Activated T-cell treated with anti-CD3 and anti-CD28 coated beads, Interleukin-2, amount 50 U/mL, for 24 hours (primary cell): Measurements from ENCODE around the gene CALM3.

Source experiments
- DNase-seq: peaks from one replicate; pipeline ENCODE4 v3.0.0-alpha.2; 2020
- H3K27ac Mint-ChIP-seq: 2 replicates; pipeline ENCODE4 v1.8.0; 2020; ENCODE audit warnings: mild to moderate bottlenecking, mixed read lengths
- H3K27me3 Mint-ChIP-seq: 2 replicates; pipeline ENCODE4 v1.8.0; 2020; ENCODE audit warnings: mixed read lengths
- H3K36me3 Mint-ChIP-seq: 2 replicates; pipeline ENCODE4 v1.8.0; 2020; ENCODE audit warnings: low read depth, mixed read lengths
- H3K4me1 Mint-ChIP-seq: 2 replicates; pipeline ENCODE4 v1.8.0; 2020; ENCODE audit warnings: low read depth, mixed read lengths
- H3K4me3 Mint-ChIP-seq: 2 replicates; pipeline ENCODE4 v1.8.0; 2020; ENCODE audit warnings: mild to moderate bottlenecking, moderate library complexity, mixed read lengths
- H3K9me3 Mint-ChIP-seq: 2 replicates; pipeline ENCODE4 v1.8.0; 2020; ENCODE audit warnings: mixed read lengths

Gene CALM3

DNA sequence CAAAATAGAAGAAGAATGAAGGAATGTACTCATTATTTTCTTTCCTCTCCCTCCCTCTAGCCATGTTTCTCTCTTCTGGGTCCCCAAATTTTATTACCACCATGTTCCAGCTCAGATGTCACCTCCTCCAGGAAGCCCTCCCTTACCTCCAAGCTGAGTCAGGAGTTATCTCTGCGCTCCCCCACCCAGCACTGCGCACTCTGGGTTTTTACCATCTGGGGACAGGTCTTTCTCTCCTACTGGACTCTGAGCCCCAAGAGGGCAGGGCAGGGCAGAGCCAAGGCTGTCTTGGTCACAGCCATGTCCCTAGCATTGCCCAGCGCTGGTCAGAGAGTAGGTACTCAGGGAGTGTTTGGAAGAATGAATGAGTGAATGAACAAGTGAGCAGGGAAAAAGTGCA, 32.0 kb downstream of the CALM3 start:
- Mint-ChIP-seq H3K9me3 (no peaks in the 10 kb centered on the region), H3K27me3 (no peaks in the 10 kb centered on the region), H3K27ac (peak overlapping the region; percentile 72), H3K36me3 (no peaks in the 10 kb centered on the region), H3K4me1 (peaks cover 23% of the 10 kb centered on the region), H3K4me3 (peak overlapping the region; percentile 75)
- no peak for DNase-seq

DNA sequence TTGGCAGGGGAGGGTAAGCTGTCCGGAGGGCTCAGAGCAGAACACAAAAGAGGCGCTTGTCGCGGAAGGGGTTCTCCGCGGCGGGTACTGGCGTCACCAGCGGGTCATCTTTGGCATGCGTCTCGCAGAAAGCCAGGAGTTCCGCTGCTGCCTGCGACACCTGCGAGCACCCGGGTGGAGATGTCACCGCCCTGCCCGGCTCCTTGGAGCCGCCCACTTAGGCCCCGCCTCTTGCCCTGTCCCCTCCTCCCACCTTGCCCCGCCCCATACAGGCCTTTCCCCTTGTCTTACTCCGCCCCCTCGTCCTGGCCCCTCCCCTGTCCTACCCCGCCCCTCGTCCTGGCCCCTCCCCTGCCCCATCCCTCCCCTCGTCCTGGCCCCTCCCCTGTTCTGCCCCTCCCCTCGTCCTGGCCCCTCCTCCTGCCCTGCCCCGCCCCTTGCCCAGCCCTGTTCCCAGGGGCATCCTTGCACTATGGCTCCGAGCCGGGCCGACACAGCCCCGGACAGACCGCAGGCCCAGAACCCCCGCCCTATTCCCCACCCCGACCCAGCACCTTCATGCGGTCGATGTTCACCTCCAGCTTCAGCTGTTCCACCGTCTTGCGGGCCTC, 33.0 kb downstream of the CALM3 start:
- peak overlapping the region; percentile 75 for H3K4me3 Mint-ChIP-seq
- H3K36me3 Mint-ChIP-seq = no peaks in the 10 kb centered on the region
- H3K27ac Mint-ChIP-seq = peak overlapping the region; percentile 72
- DNase-seq = peak; percentile 97
- H3K4me1 Mint-ChIP-seq = peaks cover 20% of the 10 kb centered on the region
- no peaks in the 10 kb centered on the region for H3K9me3 Mint-ChIP-seq
- H3K27me3 Mint-ChIP-seq = no peaks in the 10 kb centered on the region

- no peak for DNase-seq
- Mint-ChIP-seq H3K9me3 (no peaks in the 10 kb centered on the region), H3K27me3 (no peaks in the 10 kb centered on the region), H3K4me1 (peaks cover 22% of the 10 kb centered on the region), H3K36me3 (no peaks in the 10 kb centered on the region), H3K27ac (no peak overlapping the region), H3K4me3 (peak overlapping the region; percentile 60)
Observed at GRCh38 chr19:46634656-46635218, 33.6 kb downstream of the CALM3 start.

- Mint-ChIP-seq H3K27ac (no peak within 1 kb of the TSS), H3K27me3 (peaks cover 8% of the 10 kb centered on the region), H3K36me3 (no peaks in the 10 kb centered on the region), H3K4me3 (peak within 1 kb of the TSS; percentile 44), H3K4me1 (peaks cover 24% of the 10 kb centered on the region), H3K9me3 (no peaks in the 10 kb centered on the region)
- peak; percentile 47 for DNase-seq
Observed at GRCh38 chr19:46635920-46636761, 35.0 kb downstream of the CALM3 start, which contains the start of gene GNG8. TSS of gene GNG8 (minus strand) at chr19:46636202. CDS start at chr19:46634682, 1,520 bp downstream.

DNA sequence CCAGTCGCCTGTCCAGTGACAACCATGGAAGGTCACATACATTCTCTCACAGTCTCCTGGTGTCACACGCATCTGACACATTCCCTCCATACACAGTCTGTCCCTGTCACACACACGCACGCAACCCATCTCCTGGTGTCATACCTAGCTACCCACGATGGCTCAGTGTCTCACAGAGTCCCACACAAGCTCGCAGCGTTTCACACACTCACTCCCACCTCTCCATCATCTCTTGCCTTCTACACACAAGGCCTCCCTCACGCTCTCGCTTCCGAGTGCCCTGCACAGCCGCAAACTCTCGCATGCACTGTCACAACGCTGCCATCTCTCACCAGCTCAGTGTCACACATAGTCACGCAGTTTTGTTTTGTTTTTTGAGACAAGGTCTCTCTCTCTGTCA, 36.1 kb downstream of the CALM3 start:
- DNase-seq = no peak
- no peaks in the 10 kb centered on the region for H3K36me3 Mint-ChIP-seq
- no peaks in the 10 kb centered on the region for H3K9me3 Mint-ChIP-seq
- no peak overlapping the region for H3K27ac Mint-ChIP-seq
- H3K4me3 Mint-ChIP-seq = no peak overlapping the region
- H3K27me3 Mint-ChIP-seq = peaks cover 11% of the 10 kb centered on the region
- peaks cover 24% of the 10 kb centered on the region for H3K4me1 Mint-ChIP-seq

DNA sequence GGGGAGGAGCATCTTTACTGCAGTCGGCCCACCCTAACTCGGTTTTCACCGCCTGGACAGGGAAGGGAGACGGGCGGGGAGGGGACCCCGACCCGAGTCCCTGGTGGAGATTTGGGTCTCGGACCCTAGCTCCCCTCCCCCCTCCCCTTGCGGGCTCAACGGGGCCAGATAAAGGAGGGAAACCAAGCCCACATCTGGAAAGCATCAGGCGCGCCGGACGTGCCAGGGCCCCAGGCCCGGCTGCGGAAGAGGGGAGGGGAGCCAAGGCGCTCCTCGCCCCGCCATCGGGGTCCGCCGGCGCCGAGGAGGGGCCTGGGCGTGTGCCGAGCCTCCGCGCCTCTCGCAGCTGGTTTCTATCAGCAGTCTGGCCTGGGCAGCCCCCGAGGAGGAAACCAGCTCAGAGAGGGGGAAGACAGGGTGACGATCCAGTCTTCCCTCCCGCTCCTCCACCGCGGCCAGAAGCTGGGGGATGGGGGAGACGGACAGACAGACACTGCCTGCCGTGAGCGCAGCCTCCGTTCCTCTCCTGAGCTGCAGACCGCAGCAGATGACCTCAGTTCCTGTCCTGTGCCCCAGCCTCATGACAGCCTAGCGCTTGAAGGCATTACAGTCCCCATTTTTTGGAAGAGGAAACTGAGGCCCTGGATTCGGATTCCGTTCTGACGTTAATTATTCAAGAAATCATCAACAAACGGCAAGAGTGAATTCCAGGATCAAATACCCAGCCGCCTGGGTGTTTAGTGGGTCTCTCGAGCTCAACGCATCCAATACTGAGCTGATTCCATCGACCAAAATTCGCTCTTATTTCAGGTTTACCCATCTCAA, 38.4 kb downstream of the CALM3 start:
- Mint-ChIP-seq H3K27ac (no peak overlapping the region), H3K4me3 (no peak overlapping the region), H3K4me1 (peaks cover 11% of the 10 kb centered on the region), H3K27me3 (peaks cover 11% of the 10 kb centered on the region), H3K9me3 (no peaks in the 10 kb centered on the region), H3K36me3 (no peaks in the 10 kb centered on the region)
- DNase-seq = peak; percentile 49

DNA sequence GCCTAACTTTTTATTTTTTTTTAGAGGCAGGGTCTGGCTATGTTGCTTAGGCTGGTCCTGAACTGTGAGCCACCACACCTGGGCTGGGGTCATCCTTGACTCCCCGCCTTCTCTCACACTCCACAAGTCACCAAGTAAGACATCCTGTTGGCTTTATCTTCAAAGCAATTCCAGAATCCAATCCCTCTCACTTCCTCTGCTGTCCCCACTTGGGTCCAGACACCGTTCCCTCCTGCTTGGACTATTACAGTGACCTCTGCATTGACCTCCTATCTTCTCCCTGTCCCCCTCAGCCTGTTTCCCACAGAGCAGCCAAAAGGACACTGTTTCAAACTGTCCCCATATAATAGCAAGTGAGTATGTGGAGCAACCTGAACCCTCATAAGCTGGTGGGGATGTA, 39.5 kb downstream of the CALM3 start:
- DNase-seq = no peak
- no peak overlapping the region for H3K27ac Mint-ChIP-seq
- no peaks in the 10 kb centered on the region for H3K9me3 Mint-ChIP-seq
- H3K4me1 Mint-ChIP-seq = peaks cover 6% of the 10 kb centered on the region
- no peak overlapping the region for H3K4me3 Mint-ChIP-seq
- H3K27me3 Mint-ChIP-seq = peaks cover 13% of the 10 kb centered on the region
- no peaks in the 10 kb centered on the region for H3K36me3 Mint-ChIP-seq

DNA sequence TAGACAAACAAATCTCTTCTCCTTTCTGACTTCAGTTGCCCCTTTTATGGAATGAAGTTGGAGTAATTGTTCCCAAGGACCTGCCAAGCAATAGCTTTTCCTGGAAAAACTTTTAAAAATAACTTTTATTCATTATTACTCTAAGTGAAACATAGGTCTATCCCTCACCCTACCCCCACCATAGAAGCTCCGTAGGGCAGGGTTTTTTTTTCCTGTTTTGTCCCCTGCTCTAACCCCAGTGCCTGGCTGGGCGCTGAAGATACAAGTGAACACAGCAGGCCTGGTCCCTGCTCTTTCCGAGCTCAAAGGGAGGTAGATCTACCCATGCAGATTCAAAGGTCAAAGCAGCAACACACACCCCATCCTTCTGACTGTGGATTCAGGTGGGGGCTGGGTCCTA, 43.6 kb downstream of the CALM3 start:
- DNase-seq = no peak
- Mint-ChIP-seq H3K27me3 (peaks cover 31% of the 10 kb centered on the region), H3K4me1 (peaks cover 8% of the 10 kb centered on the region), H3K36me3 (no peaks in the 10 kb centered on the region), H3K9me3 (no peaks in the 10 kb centered on the region), H3K4me3 (no peak overlapping the region), H3K27ac (no peak overlapping the region)

DNA sequence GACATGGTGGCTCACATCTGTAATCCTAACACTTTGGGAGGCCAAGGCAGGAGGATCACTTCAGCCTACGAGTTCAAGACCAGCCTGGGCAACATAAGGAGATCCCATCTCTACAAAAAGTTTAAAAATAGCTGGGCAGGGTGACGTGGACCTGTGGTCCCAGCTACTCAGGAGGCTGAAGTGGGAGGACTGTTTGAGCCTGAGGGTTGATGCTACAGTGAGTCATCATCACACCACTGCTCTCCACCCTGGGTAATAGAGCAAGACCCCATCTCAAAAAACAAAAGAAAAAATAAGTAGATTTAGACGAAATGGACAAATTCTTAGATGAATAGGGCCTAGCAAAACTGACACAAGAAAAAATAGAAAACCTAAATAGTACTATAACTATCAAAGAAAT, 45.3 kb downstream of the CALM3 start:
- no peak overlapping the region for H3K27ac Mint-ChIP-seq
- DNase-seq = no peak
- peaks cover 36% of the 10 kb centered on the region for H3K27me3 Mint-ChIP-seq
- H3K4me1 Mint-ChIP-seq = peaks cover 8% of the 10 kb centered on the region
- no peak overlapping the region for H3K4me3 Mint-ChIP-seq
- no peaks in the 10 kb centered on the region for H3K9me3 Mint-ChIP-seq
- H3K36me3 Mint-ChIP-seq = no peaks in the 10 kb centered on the region

DNA sequence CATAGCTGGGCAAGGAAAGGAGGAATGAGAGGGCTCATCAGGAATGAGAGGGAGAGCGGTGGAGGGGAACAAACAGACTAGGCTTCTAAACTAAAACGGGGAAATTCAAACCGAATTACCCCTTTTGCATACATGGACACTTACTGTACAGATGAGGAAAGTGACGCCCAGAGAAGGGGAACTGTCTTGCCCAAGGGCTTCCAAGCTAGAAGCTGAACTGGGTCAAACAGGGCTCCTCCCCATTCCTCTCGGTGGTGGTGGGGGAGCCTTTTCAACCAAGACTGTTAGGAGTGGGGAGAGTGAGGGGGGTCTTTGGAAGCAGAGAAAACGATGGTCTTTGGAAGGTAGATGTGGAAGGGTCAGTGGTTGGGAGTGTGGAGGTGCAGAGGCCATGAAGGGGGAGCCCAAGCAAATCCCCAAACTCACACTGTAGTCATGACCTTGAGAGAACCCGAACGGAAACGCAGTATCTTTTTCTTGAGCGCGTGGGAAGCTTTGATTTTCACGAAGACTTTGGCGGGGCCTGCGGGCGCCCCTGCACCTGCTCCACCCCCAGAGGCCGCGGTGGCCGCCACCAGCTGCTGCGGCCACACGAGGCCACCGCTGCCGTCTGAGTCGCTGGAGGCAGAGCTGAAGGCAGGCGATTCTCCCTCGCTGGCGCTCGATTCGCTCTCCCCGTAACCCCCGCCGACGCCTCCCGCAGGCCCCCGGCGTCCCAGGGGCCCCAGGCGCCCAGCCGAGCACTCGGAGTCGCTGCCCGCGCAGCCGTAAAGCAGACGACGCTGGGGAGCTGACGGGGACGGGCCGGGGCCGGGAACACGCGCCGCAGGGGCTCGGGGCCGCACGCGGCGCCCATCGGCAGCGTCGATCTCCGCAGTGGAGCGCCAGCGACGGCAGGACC, 47.2 kb downstream of the CALM3 start:
- peaks cover 8% of the 10 kb centered on the region for H3K4me1 Mint-ChIP-seq
- no peak for DNase-seq
- H3K27me3 Mint-ChIP-seq = peaks cover 50% of the 10 kb centered on the region
- H3K36me3 Mint-ChIP-seq = no peaks in the 10 kb centered on the region
- peak overlapping the region; percentile 1 for H3K4me3 Mint-ChIP-seq
- peak overlapping the region; percentile 38 for H3K27ac Mint-ChIP-seq
- no peaks in the 10 kb centered on the region for H3K9me3 Mint-ChIP-seq

- Mint-ChIP-seq H3K4me3 (no peak overlapping the region), H3K9me3 (no peaks in the 10 kb centered on the region), H3K4me1 (peaks cover 8% of the 10 kb centered on the region), H3K27ac (no peak overlapping the region), H3K36me3 (no peaks in the 10 kb centered on the region), H3K27me3 (peaks cover 57% of the 10 kb centered on the region)
- DNase-seq = no peak
Observed at GRCh38 chr19:46648961-46649960, 48.1 kb downstream of the CALM3 start.

GRCh38 chr19:46650445-46650844, 49.3 kb downstream of the CALM3 start:
- Mint-ChIP-seq H3K9me3 (no peaks in the 10 kb centered on the region), H3K4me3 (no peak overlapping the region), H3K27ac (no peak overlapping the region), H3K36me3 (no peaks in the 10 kb centered on the region), H3K4me1 (peaks cover 8% of the 10 kb centered on the region), H3K27me3 (peaks cover 65% of the 10 kb centered on the region)
- DNase-seq = no peak
